ENCODE results near the gene ZCCHC7. TPM values are rescaled to one million over a fixed set of nuclear protein-coding genes. Genes with fewer than 3 reads are reported as not detected.
"Not testable (repeated sequence)": the region's sequence is repeated elsewhere in the genome, so short reads cannot be mapped to it uniquely, and the experiment has no call there.

Gene ZCCHC7
- total RNA-seq, result 34.5 TPM

DNA sequence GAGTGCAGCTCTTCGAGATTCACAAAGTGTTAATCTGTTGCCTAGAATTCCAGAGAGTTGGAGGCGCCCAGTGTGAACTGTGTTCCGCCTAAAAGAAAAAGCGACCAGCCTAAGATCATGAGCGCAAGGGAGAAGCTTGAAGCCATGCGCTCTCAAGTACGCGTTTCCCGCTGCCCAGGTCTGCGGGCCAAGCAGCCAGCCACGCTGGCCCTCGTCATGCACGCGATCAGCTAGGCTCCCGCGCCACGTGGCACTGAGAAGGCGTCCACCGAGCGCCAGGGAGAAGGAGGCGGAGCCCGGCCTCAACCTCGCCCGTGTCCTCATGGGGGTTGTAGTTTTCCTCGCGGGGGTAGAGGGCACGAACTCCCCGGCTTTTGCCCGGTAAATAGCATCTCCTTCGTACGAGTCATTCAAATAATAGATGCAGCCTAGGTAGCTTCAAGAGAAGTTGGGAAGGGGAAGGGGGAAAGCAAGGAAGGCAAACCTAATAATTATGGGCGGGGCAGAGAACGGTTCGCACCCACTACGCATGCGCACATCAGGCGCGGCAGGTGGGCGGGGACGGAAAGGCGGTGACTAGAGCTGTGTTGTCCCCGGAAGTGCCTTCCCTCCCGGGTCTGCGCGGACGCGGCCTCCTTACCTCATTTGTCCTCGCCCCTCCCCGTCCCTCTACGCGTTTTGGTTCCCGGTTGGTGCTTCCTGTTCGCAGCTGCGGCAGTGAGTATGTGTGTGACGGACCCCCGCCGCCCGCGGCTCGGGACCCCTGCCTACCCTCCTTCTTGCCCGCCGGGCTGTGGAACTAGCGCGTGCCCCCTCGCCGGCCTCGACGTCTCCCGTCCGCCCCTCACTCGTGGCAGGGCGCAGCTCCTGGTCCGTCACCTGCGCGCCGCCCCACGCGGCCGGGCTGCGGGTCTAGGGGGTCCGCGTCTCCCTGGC lies at the start of gene ZCCHC7:
Gene ZCCHC7 (plus strand): TSS at position 668 of the 936 bp plus-strand sequence.
- peak; percentile 94 for DNase-seq

- DNase-seq, result not testable (repeated sequence)
Measured at GRCh38 chr9:37074790-37075189, 45.6 kb upstream of the ZCCHC7 start.

- peak; percentile 83 for DNase-seq
Measured at GRCh38 chr9:37079370-37080164, 40.8 kb upstream of the ZCCHC7 start.

DNA sequence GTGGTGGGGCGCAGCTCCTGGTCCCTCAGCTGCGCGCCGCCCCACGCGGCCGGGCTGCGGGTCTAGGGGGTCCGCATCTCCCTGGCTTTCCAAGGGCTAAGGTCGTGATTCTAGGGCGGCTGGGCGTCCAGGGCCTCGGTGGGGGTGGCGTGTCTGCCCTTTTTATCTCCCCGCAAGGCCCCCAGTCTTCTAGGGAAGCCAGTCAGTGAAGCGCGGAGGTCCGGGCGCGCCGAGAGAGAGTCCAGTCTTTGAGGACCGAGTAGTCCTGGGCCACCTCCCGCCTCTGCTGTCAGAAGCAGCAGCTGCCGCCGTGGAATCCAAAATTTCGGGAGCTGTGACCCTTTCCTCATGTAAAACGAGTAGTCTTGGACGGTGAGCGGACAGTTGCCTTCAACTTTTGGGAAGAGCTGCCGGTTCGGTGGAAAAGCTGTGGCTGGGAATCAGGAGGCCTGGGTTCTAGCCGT lies 40.2 kb upstream of the ZCCHC7 start:
- DNase-seq, result not testable (repeated sequence)

GRCh38 chr9:37081507-37081906 lies 38.9 kb upstream of the ZCCHC7 start:
- not testable (repeated sequence) for DNase-seq

DNA sequence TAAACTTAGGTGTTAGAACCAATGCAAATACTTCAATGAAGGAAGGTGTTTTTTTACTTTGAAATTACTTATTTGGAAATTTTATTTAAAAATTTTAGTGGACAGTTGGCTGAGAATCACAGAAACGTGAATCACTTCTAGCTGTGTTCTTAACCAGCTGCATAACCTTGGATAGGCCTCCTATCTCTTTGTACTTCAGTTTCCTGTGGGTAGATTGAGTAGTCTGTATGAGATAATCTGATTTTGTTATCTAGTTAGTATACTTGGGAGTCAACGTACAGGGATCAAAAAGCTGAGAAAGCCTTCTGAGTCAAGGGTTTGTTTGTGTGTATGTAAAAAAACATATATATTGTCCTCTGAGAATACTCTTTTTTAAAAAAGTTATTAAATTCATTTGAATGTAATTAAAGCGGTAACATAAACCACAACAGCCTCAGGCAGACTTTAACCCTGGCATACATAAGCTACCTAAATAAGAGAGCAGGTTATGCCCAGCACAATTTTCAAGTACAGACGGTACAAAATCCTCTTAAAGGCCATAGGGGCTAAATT lies 38.1 kb upstream of the ZCCHC7 start:
- DNase-seq, result no peak

GRCh38 chr9:37083654-37084053 lies 36.7 kb upstream of the ZCCHC7 start:
- DNase-seq, result no peak

DNA sequence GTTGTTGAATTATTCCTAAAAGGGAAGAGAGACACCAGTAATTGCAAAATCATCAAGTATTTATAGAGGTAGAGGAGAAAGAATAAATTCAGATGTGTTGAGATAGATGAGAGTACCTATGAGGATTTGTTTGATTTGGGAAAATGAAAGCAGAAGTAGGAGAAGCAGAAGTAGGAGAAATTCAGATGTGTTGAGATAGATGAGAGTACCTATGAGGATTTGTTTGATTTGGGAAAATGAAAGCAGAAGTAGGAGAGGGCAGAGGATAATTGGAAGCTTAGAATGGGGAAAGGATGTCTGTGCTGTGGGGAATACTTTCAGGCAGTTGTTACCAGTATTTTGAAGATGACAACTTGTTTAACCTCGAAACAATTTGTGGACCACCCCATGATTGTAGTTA lies 35.1 kb upstream of the ZCCHC7 start:
- no peak for DNase-seq

- not testable (repeated sequence) for DNase-seq
Measured at GRCh38 chr9:37092714-37093295, 27.6 kb upstream of the ZCCHC7 start.

DNA sequence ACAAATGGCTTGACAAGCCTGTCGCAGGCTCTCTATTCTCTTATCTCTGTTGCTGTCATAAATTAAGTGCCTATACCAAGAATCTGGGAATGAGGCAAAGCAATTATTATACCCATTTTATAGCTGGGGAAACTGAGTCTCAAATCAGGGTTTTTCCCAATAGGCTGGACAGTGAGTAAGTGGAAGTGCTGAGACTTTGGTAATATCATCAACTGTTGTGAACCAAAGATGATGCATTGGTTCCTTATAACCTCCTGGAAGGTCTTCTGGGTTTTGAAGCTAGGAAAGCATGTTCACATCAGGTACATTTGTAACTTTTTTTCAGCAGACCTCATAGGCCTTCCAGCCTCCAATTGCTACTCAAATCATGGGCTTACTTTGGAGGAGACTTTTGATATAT lies 25.6 kb upstream of the ZCCHC7 start:
- no peak for DNase-seq

- no peak for DNase-seq
Measured at GRCh38 chr9:37096628-37097027, 23.7 kb upstream of the ZCCHC7 start.

GRCh38 chr9:37097294-37097693 lies 23.1 kb upstream of the ZCCHC7 start:
- DNase-seq, result no peak

DNA sequence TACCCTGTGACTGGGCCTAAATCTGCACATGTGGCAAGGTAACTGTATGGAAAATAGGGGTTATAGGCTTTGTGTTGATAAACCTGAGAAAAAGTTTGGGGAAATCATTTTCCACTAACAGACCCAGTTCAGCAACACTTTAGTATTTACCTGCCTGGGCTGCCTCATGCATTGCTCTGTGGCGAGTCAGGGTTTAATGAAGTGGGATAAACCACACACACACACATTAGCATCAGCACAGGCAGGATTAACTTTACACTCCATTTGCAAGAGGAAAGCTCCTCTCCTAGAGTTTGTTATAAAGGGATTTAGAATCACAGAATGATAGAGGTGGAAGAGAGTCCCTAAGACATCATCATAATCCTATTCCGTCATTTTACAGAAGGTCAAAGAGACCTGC lies 20.0 kb upstream of the ZCCHC7 start:
- no peak for DNase-seq

DNA sequence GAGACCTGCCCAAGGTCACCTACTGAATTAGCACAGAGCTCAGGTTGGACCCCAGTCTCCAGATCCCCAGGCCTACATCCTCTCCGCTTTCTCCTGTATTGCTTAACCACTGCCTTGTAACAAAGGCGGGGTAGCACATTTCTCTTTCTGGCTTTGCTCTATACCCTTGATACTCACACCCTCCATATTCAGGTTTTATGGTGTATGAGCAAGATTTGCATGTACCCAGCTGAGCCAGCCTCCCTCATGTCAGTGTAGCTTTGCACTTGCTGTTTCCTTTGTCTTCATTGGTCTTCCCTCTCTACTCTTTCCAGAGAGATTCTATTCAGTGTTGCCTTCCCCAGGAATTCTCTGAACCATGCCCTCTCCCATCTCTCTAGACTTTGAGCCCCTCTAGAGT lies 19.6 kb upstream of the ZCCHC7 start:
- DNase-seq, result no peak

DNA sequence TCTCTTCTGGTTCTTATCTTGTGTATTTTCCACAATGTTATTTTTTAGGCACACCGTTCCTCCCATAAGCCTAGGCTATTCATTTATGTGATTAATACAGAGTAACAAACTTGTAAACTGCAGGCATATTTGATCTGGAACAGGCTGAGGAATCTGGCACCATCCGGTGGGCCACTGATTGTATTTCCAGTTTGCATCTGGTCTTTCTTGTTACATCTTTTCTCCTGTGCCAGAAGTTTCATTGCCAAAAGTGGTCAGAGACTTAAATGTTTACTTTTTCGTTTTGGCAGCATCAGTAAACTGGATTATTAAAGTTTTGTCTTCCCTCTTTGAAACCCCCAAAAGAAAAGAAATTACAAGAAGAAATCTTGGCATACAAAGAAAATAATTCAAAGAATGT lies 17.9 kb upstream of the ZCCHC7 start:
- DNase-seq, result no peak

GRCh38 chr9:37104183-37104889 lies 16.0 kb upstream of the ZCCHC7 start:
- no peak for DNase-seq

DNA sequence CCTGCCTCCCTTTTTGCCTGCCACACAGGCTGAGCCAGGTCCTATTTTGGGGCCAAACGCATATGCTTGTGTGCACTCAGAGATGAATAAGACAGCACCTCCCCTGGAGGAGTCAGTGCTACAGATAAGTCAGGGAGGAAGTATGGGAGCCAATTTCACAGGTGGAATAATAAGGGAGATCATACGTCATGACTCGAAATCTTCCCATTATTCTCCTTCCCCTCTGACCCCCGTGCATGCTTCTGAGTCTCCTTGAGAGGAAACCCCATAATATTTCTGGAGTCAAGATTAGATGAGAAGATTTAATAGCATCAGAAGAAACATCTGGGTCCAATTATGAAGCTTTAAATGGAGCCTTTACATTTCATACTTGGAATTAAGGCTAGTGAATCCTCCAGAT lies 15.1 kb upstream of the ZCCHC7 start:
- DNase-seq, result no peak

GRCh38 chr9:37107701-37108100 lies 12.7 kb upstream of the ZCCHC7 start:
- no peak for DNase-seq

DNA sequence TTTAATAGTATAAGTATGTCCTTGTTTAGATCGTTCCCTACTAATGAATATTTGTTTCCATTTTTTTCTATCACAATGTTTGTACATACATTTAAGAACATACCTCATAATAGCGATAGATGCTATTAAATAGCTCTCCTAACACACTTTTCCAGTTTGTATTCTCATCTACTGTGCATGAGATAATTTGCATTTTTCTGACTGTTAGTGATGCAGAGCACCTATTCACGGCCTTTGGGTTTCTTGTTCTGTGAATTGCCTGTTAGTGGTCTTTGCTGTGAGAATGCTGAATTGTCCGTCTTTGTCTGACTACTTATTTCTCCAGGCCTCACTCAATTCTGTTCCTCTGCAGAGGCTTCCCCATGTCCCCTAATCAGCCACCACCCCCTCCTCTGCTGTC lies 5.9 kb upstream of the ZCCHC7 start:
- DNase-seq, result not testable (repeated sequence)

- no peak for DNase-seq
Measured at GRCh38 chr9:37117956-37118355, 2.4 kb upstream of the ZCCHC7 start.

- no peak for DNase-seq
Measured at GRCh38 chr9:37119360-37119759, 1.0 kb upstream of the ZCCHC7 start.

DNA sequence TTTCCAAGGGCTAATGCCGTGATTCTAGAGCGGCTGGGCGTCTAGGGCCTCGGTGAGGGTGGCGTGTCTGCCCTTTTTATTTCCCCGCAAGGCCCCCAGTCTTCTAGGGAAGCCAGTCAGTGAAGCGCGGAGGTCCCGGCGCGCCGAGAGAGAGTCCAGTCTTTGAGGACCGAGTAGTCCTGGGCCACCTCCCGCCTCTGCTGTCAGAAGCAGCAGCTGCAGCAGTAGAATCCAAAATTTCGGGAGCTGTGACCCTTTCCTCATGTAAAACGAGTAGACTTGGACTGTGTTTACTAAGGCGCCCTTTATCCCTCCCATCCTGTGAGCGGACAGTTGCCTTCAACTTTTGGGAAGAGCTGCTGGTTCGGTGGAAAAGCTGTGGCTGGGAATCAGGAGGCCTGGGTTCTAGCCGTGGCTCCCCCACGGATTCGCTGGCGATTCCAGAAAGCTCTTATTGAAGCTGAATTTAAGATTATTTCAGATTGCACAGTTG lies 515 bp downstream of the ZCCHC7 start:
- DNase-seq, result not testable (repeated sequence)

All from occipital lobe (tissue), 2 donors.